HG02852 (cell line): ENCODE data around the gene F2R.
"Not testable (repeated sequence)": the region's sequence is repeated elsewhere in the genome, so short reads cannot be mapped to it uniquely, and the experiment has no call there.

Experiments used
- ATAC-seq: cut with Tn5 transposase; IDR thresholded peaks from one replicate; pipeline ENCODE4 v1.9.1; 2021; ENCODE audit warnings: mild to moderate bottlenecking, moderate library complexity; ENCODE audit not compliant: unreplicated experiment

Gene F2R

GRCh38 chr5:76715736-76716455 is at the start of gene F2R:
Gene F2R, plus strand, starts transcription at chr5:76716126. Its CDS starts 182 bp downstream, at chr5:76716308.
- peak; percentile 53 for ATAC-seq

GRCh38 chr5:76667495-76667894 is 48.4 kb upstream of the F2R start:
- no peak for ATAC-seq

- ATAC-seq, result no peak
These were observed 46.7 kb upstream of the F2R start for GRCh38 chr5:76669245-76669644.

- ATAC-seq, result no peak
These were observed 45.4 kb upstream of the F2R start for GRCh38 chr5:76670508-76670907.

GRCh38 chr5:76672242-76672641 is 43.7 kb upstream of the F2R start:
- no peak for ATAC-seq

- ATAC-seq, result no peak
These were observed 42.8 kb upstream of the F2R start for GRCh38 chr5:76673125-76673524.

GRCh38 chr5:76674330-76675066 is 41.4 kb upstream of the F2R start:
- ATAC-seq, result no peak

- no peak for ATAC-seq
These were observed 40.6 kb upstream of the F2R start for GRCh38 chr5:76675364-76675763.

- no peak for ATAC-seq
These were observed 38.0 kb upstream of the F2R start for GRCh38 chr5:76677849-76678472.

- ATAC-seq, result no peak
These were observed 36.7 kb upstream of the F2R start for GRCh38 chr5:76679231-76679630.

GRCh38 chr5:76680826-76681225 is 35.1 kb upstream of the F2R start:
- ATAC-seq, result not testable (repeated sequence)

- no peak for ATAC-seq
These were observed 34.6 kb upstream of the F2R start for GRCh38 chr5:76681287-76681686.

GRCh38 chr5:76682387-76682786 is 33.5 kb upstream of the F2R start:
- no peak for ATAC-seq

GRCh38 chr5:76683816-76684731 is 31.9 kb upstream of the F2R start:
- ATAC-seq, result no peak

- no peak for ATAC-seq
These were observed 31.0 kb upstream of the F2R start for GRCh38 chr5:76684756-76685519.

- ATAC-seq, result no peak
These were observed 30.2 kb upstream of the F2R start for GRCh38 chr5:76685704-76686103.

GRCh38 chr5:76688212-76688611 is 27.7 kb upstream of the F2R start:
- ATAC-seq, result no peak

GRCh38 chr5:76688836-76689235 is 27.1 kb upstream of the F2R start:
- no peak for ATAC-seq

GRCh38 chr5:76689321-76690036 is 26.4 kb upstream of the F2R start:
- no peak for ATAC-seq
